Measurements from ENCODE around the gene ERF. TPM values are rescaled to one million over a fixed set of nuclear protein-coding genes. Genes with fewer than 3 reads are reported as not detected.

The ERF gene
- total RNA-seq, 1 donor from 2014 or later, result 111 TPM

GRCh38 chr19:42233106-42233505 lies 21.8 kb downstream of the ERF start:
- TF ChIP-seq CTCF (IDR thresholded peaks at IDR 0.05; ENCODE audit: unreplicated experiment), result no peak
- Mint-ChIP-seq H3K27me3 (no peaks in the 10 kb centered on the region), H3K4me3 (ENCODE audit: low read depth) (no peak overlapping the region), H3K4me1 (ENCODE audit: low read depth) (no peaks in the 10 kb centered on the region), H3K27ac (no peak overlapping the region), H3K36me3 (ENCODE audit: insufficient read depth) (peaks cover 29% of the 10 kb centered on the region), H3K9me3 (ENCODE audit: low read depth) (no peaks in the 10 kb centered on the region)
- DNase-seq (ENCODE audit: low spot score, unreplicated experiment), result no peak

DNA sequence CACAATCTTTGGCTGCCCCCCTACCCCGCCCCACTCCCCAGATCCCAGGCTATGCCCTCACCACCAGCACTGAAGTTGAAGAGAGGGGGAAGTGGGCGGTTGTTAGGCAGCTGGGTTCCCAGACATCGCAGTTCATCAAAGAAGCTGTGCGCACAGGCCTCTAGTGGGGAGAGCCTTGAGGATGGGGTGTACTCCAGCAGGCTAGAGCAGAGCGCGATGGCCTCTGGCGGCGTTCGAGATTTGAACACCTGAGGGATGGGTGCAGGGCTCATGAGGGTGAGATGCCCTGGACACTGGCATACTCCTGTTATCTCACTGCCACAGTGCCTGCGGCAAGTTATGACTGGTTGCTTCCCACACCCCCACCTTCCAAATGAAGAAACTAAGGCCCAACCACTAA lies 22.5 kb downstream of the ERF start:
- H3K36me3 Mint-ChIP-seq (ENCODE audit: insufficient read depth), result peaks cover 29% of the 10 kb centered on the region
- no peak overlapping the region for H3K4me3 Mint-ChIP-seq (ENCODE audit: low read depth)
- TF ChIP-seq CTCF (IDR thresholded peaks at IDR 0.05; ENCODE audit: unreplicated experiment), result no peak
- no peak overlapping the region for H3K27ac Mint-ChIP-seq
- no peak for DNase-seq (ENCODE audit: low spot score, unreplicated experiment)
- H3K9me3 Mint-ChIP-seq (ENCODE audit: low read depth), result no peaks in the 10 kb centered on the region
- no peaks in the 10 kb centered on the region for H3K27me3 Mint-ChIP-seq
- H3K4me1 Mint-ChIP-seq (ENCODE audit: low read depth), result no peaks in the 10 kb centered on the region

GRCh38 chr19:42230571-42230970 lies 24.4 kb downstream of the ERF start:
- no peaks in the 10 kb centered on the region for H3K27me3 Mint-ChIP-seq
- no peak overlapping the region for H3K27ac Mint-ChIP-seq
- no peaks in the 10 kb centered on the region for H3K9me3 Mint-ChIP-seq (ENCODE audit: low read depth)
- no peaks in the 10 kb centered on the region for H3K4me1 Mint-ChIP-seq (ENCODE audit: low read depth)
- no peak overlapping the region for H3K4me3 Mint-ChIP-seq (ENCODE audit: low read depth)
- no peak for DNase-seq (ENCODE audit: low spot score, unreplicated experiment)
- peaks cover 29% of the 10 kb centered on the region for H3K36me3 Mint-ChIP-seq (ENCODE audit: insufficient read depth)
- TF ChIP-seq CTCF (IDR thresholded peaks at IDR 0.05; ENCODE audit: unreplicated experiment), result no peak

- H3K4me1 Mint-ChIP-seq (ENCODE audit: low read depth), result no peaks in the 10 kb centered on the region
- no peaks in the 10 kb centered on the region for H3K9me3 Mint-ChIP-seq (ENCODE audit: low read depth)
- no peak overlapping the region for H3K4me3 Mint-ChIP-seq (ENCODE audit: low read depth)
- no peak for DNase-seq (ENCODE audit: low spot score, unreplicated experiment)
- peak overlapping the region; percentile 79 for H3K27ac Mint-ChIP-seq
- no peaks in the 10 kb centered on the region for H3K27me3 Mint-ChIP-seq
- TF ChIP-seq CTCF (IDR thresholded peaks at IDR 0.05; ENCODE audit: unreplicated experiment), result no peak
- peaks cover 25% of the 10 kb centered on the region for H3K36me3 Mint-ChIP-seq (ENCODE audit: insufficient read depth)
Observed at GRCh38 chr19:42229855-42230351, 25.0 kb downstream of the ERF start.

GRCh38 chr19:42229301-42229854 lies 25.6 kb downstream of the ERF start:
- H3K27ac Mint-ChIP-seq, result peak overlapping the region; percentile 79
- no peak for TF ChIP-seq CTCF (IDR thresholded peaks at IDR 0.05; ENCODE audit: unreplicated experiment)
- H3K9me3 Mint-ChIP-seq (ENCODE audit: low read depth), result no peaks in the 10 kb centered on the region
- peaks cover 26% of the 10 kb centered on the region for H3K36me3 Mint-ChIP-seq (ENCODE audit: insufficient read depth)
- H3K4me3 Mint-ChIP-seq (ENCODE audit: low read depth), result no peak overlapping the region
- H3K4me1 Mint-ChIP-seq (ENCODE audit: low read depth), result no peaks in the 10 kb centered on the region
- no peaks in the 10 kb centered on the region for H3K27me3 Mint-ChIP-seq
- DNase-seq (ENCODE audit: low spot score, unreplicated experiment), result no peak
